Measurements from ENCODE around the gene ASXL2. TPM values are rescaled to one million over a fixed set of nuclear protein-coding genes. Genes with fewer than 3 reads are reported as not detected.

Gene ASXL2
- total and polyA plus RNA-seq, 2 of the 13 experiments (the other 11 are each of a cell fraction or from before 2014, with no cell fraction given), result 12.1 to 19.2 TPM

DNA sequence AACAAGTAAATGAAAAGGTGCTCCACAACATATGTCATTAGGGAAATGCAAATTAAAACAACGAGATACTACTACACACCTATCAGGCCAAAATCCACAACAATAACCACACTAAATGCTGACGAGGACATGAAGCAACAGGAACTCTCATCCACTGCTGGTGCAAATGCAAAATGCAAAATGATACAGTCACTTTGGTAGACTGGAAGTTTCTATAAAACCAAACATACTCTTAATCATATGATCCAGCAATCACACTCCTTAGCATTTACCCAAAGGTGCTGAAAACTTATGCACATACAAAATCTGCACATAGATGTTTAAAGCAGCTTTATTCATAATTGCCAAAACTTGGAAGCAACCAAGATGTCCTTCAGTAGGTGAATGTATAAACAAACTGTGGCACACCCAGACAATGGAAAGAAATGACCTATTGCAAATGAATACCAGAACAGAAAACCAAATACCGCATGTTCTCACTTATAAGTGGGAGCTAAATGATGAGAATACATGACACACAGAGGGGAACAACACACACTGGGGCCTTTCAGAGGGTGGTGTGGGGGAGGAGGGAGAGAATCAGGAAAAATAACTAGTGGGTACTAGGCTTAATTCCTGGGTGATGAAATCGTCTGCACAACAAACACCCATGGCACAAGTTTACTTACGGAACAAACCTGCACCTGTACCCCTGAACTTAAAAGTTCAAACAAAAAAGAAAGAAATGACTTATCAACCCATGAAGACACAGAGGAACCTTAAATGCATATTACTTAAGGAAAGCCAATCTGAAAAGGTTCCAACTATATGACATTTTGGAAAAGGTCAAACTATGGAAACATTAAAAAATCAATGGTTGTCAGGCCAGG is 80.4 kb downstream of the ASXL2 start:
- TF ChIP-seq ZNF33A (CRISPR knock-in tag; IDR thresholded peaks at IDR 0.05; ENCODE audit: borderline replicate concordance) (no peak), ZBTB38 (CRISPR knock-in tag; IDR thresholded peaks at IDR 0.05) (no peak), ZNF570 (CRISPR knock-in tag; IDR thresholded peaks at IDR 0.05; ENCODE audit: borderline replicate concordance) (no peak), ZNF75D (CRISPR knock-in tag; IDR thresholded peaks at IDR 0.05; ENCODE audit: borderline replicate concordance) (no peak)
- TF ChIP-seq, protein P1, sequence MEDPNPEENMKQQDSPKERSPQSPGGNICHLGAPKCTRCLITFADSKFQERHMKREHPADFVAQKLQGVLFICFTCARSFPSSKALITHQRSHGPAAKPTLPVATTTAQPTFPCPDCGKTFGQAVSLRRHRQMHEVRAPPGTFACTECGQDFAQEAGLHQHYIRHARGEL (CRISPR knock-in tag; IDR thresholded peaks at IDR 0.05), result no peak
- TF ChIP-seq, protein P2, sequence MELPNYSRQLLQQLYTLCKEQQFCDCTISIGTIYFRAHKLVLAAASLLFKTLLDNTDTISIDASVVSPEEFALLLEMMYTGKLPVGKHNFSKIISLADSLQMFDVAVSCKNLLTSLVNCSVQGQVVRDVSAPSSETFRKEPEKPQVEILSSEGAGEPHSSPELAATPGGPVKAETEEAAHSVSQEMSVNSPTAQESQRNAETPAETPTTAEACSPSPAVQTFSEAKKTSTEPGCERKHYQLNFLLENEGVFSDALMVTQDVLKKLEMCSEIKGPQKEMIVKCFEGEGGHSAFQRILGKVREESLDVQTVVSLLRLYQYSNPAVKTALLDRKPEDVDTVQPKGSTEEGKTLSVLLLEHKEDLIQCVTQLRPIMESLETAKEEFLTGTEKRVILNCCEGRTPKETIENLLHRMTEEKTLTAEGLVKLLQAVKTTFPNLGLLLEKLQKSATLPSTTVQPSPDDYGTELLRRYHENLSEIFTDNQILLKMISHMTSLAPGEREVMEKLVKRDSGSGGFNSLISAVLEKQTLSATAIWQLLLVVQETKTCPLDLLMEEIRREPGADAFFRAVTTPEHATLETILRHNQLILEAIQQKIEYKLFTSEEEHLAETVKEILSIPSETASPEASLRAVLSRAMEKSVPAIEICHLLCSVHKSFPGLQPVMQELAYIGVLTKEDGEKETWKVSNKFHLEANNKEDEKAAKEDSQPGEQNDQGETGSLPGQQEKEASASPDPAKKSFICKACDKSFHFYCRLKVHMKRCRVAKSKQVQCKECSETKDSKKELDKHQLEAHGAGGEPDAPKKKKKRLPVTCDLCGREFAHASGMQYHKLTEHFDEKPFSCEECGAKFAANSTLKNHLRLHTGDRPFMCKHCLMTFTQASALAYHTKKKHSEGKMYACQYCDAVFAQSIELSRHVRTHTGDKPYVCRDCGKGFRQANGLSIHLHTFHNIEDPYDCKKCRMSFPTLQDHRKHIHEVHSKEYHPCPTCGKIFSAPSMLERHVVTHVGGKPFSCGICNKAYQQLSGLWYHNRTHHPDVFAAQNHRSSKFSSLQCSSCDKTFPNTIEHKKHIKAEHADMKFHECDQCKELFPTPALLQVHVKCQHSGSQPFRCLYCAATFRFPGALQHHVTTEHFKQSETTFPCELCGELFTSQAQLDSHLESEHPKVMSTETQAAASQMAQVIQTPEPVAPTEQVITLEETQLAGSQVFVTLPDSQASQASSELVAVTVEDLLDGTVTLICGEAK (IDR thresholded peaks at IDR 0.05), result no peak
- TF ChIP-seq, protein P2 (CRISPR knock-in tag; IDR thresholded peaks at IDR 0.05), result no peak
- Histone ChIP-seq H4K20me1 (ENCODE audit: insufficient read depth, low read length) (no peaks in the 10 kb centered on the region; the same call in 1 of the 2 replicates), H2AFZ (ENCODE audit: low read length) (no peak overlapping the region), H3K4me1 (ENCODE audit: insufficient read depth, low read length) (peaks cover 31% of the 10 kb centered on the region), H3K27me3 (ENCODE audit: control insufficient read depth in 1 of 2, insufficient read depth in 2 of 2, low read length in 2 of 2) (no peaks in the 10 kb centered on the region), H3K27ac (ENCODE audit: extremely low read length, insufficient read depth, low read length) (no peak overlapping the region), H3K79me2 (ENCODE audit: insufficient read depth, low read length) (peaks cover 5% of the 10 kb centered on the region), H3K36me3 (replicated peaks in 1 of 2; ENCODE audit: control insufficient read depth in 1 of 2, insufficient read depth in 2 of 2, low read length in 2 of 2) (peaks cover 15 to 52% of the 10 kb centered on the region in 2 experiments), H3K4me2 (ENCODE audit: low read depth, low read length) (no peak overlapping the region), H3K9me3 (ENCODE audit: low read length) (no peaks in the 10 kb centered on the region), H3K4me3 (replicated peaks in 1 of 3; ENCODE audit: insufficient read depth in 1 of 3, low read depth in 2 of 3, low read length in 3 of 3) (no peak overlapping the region), H3K9ac (ENCODE audit: insufficient read depth, low read depth, low read length) (no peak overlapping the region)
- ATAC-seq (no peak), DNase-seq (ENCODE audit: low spot score) (no peak), FAIRE-seq (no peak)
- intact Hi-C loops (cut with micrococcal nuclease; ENCODE audit: unreplicated experiment) (no loop called here), in situ Hi-C loops (cut with HindIII; ENCODE audit: extremely low pct_ligation_motif_present, low pct_unique_long_range_greater_than_20kb) (no loop called here)
- POLR2A ChIA-PET, result no interaction called here
- 89% methylated on average over 5 of the region's 5 CpGs for WGBS (ENCODE audit: low lambda C conversion rate)
- CTCF ChIA-PET (ENCODE audit: low intra/inter-chr PET ratio, low total read pairs), result no interaction called here
- BruUV-seq (replicated peaks), result no TSS peak
